ENCODE results near the gene SCG3. TPM values are rescaled to one million over a fixed set of nuclear protein-coding genes. Genes with fewer than 3 reads are reported as not detected.
"Not testable (repeated sequence)": the region's sequence is repeated elsewhere in the genome, so short reads cannot be mapped to it uniquely, and the experiment has no call there.

The SCG3 gene
- total and polyA plus RNA-seq, 2 donors (not counting 1 experiment from before 2014, with no cell fraction given): not detected

GRCh38 chr15:51652084-51652668 lies 29.1 kb upstream of the SCG3 start:
- ATAC-seq (ENCODE audit: low read depth) (no peak), DNase-seq (no peak)
- 92% methylated on average over 3 of the region's 5 CpGs for WGBS (ENCODE audit: insufficient coverage)
- Mint-ChIP-seq H3K4me3 (no peak overlapping the region), H3K27ac (no peak overlapping the region), H3K9me3 (ENCODE audit: insufficient read depth) (no peaks in the 10 kb centered on the region), H3K4me1 (no peaks in the 10 kb centered on the region), H3K27me3 (no peaks in the 10 kb centered on the region)
- TF ChIP-seq CTCF (IDR thresholded peaks at IDR 0.05): no peak
- no peak for TF ChIP-seq EZH2 (IDR thresholded peaks at IDR 0.05; ENCODE audit: borderline replicate concordance, insufficient read depth, low read depth, low read length, poor library complexity, severe bottlenecking)
- no peak overlapping the region for H3K27ac ChIP-seq (ENCODE audit: low read length in 2 of 2)
- H3K4me1 ChIP-seq (ENCODE audit: control insufficient read depth in 2 of 2, insufficient read depth in 2 of 2, low read length in 2 of 2): no peaks in the 10 kb centered on the region
- no peaks in the 10 kb centered on the region for H3K79me2 ChIP-seq (ENCODE audit: control insufficient read depth, insufficient read depth, low read length)
- no peaks in the 10 kb centered on the region for H3K27me3 ChIP-seq (replicated peaks in 1 of 4; ENCODE audit: control extremely low read depth in 1 of 4, control insufficient read depth in 3 of 4, insufficient read depth in 4 of 4, low read length in 3 of 4)
- POLR2A ChIA-PET: no interaction called here
- H3K36me3 ChIP-seq (replicated peaks in 1 of 2; ENCODE audit: control extremely low read depth in 1 of 2, control insufficient read depth in 1 of 2, extremely low read depth in 1 of 2, insufficient read depth in 2 of 2, low read length in 1 of 2): no peaks in the 10 kb centered on the region
- no peaks in the 10 kb centered on the region for H4K20me1 ChIP-seq (ENCODE audit: control insufficient read depth, insufficient read depth, low read length, poor library complexity, severe bottlenecking)
- CTCF ChIA-PET: interaction anchor here (0.5 to 16.9 kb wide), 3 partner anchors 82 to 1473 kb away, joined by 3 to 728 read pairs (median 133); partner anchors contain the start of gene LYSMD2
- H3K4me3 ChIP-seq (ENCODE audit: control extremely low read depth in 1 of 5, extremely low read depth in 1 of 5, insufficient read depth in 1 of 5, low read depth in 2 of 5, low read length in 4 of 5): no peak overlapping the region
- H3K9me3 ChIP-seq (ENCODE audit: control extremely low read depth in 1 of 3, control insufficient read depth in 2 of 3, insufficient read depth in 1 of 3, low read length in 2 of 3): no peaks in the 10 kb centered on the region
- no peak overlapping the region for H2AFZ ChIP-seq (ENCODE audit: insufficient read depth, low read depth, low read length, poor library complexity, severe bottlenecking)
- intact Hi-C loops (cut with micrococcal nuclease): no loop called here
- H3K4me2 ChIP-seq (replicated peaks; ENCODE audit: low read depth, low read length, poor library complexity, severe bottlenecking): no peak overlapping the region
- no peak overlapping the region for H3K9ac ChIP-seq (ENCODE audit: low read length)

GRCh38 chr15:51655401-51656057 lies 25.8 kb upstream of the SCG3 start:
- POLR2A ChIA-PET; H3K79me2 ChIP-seq (ENCODE audit: control insufficient read depth, insufficient read depth, low read length); H3K9me3 ChIP-seq (ENCODE audit: control extremely low read depth in 1 of 3, control insufficient read depth in 2 of 3, insufficient read depth in 1 of 3, low read length in 2 of 3); H4K20me1 ChIP-seq (ENCODE audit: control insufficient read depth, insufficient read depth, low read length, poor library complexity, severe bottlenecking); H3K4me2 ChIP-seq (replicated peaks; ENCODE audit: low read depth, low read length, poor library complexity, severe bottlenecking); intact Hi-C loops (cut with micrococcal nuclease); H3K27me3 Mint-ChIP-seq; H3K4me3 Mint-ChIP-seq; ATAC-seq (ENCODE audit: low read depth); H3K27me3 ChIP-seq (replicated peaks in 1 of 4; ENCODE audit: control extremely low read depth in 1 of 4, control insufficient read depth in 3 of 4, insufficient read depth in 4 of 4, low read length in 3 of 4); H2AFZ ChIP-seq (ENCODE audit: insufficient read depth, low read depth, low read length, poor library complexity, severe bottlenecking); H3K9me3 Mint-ChIP-seq (ENCODE audit: insufficient read depth); H3K4me3 ChIP-seq (ENCODE audit: control extremely low read depth in 1 of 5, extremely low read depth in 1 of 5, insufficient read depth in 1 of 5, low read depth in 2 of 5, low read length in 4 of 5); H3K36me3 ChIP-seq (replicated peaks in 1 of 2; ENCODE audit: control extremely low read depth in 1 of 2, control insufficient read depth in 1 of 2, extremely low read depth in 1 of 2, insufficient read depth in 2 of 2, low read length in 1 of 2); H3K9ac ChIP-seq (ENCODE audit: low read length); H3K4me1 ChIP-seq (ENCODE audit: control insufficient read depth in 2 of 2, insufficient read depth in 2 of 2, low read length in 2 of 2); H3K27ac ChIP-seq (ENCODE audit: low read length in 2 of 2); DNase-seq; H3K4me1 Mint-ChIP-seq; H3K27ac Mint-ChIP-seq: not testable (repeated sequence)
- CTCF ChIA-PET: interaction anchor here (2.1 to 16.9 kb wide), 2 partner anchors 10 to 118 kb away, joined by 4 to 728 read pairs; no protein-coding TSS in a partner anchor
- over 99% methylated on average over 22 of the region's 24 CpGs for WGBS (ENCODE audit: insufficient coverage)
